Caco-2 (cell line): ENCODE measurements around the gene SELENON. TPM values are rescaled to one million over a fixed set of nuclear protein-coding genes. Genes with fewer than 3 reads are reported as not detected.

Experiments
- BruUV-seq: library from RNA; stranded (reverse); fragments of 400-500 nt; replicated peaks from 2 replicates; lab custom pipeline; 2021; lab: Mats Ljungman, UMichigan
- CTCF ChIA-PET: fragments of 300-600 bp; sonication (Branson Sonifier 250); formaldehyde crosslinking; loops from one replicate; lab custom pipeline; 2022; ENCODE audit warnings: antibody characterized with exemption; lab: Charles Lee
- POLR2A ChIA-PET: fragments of 300-600 bp; sonication (Branson Sonifier 250); formaldehyde crosslinking; loops from one replicate; lab custom pipeline; 2022; ENCODE audit warnings: antibody characterized with exemption; lab: Charles Lee
- DNase-seq, 2 experiments: peaks; one replicate each; pipeline versions ENCODE4 v3.0.0 to v3.0.0-alpha.2; 2020 to 2022
- H3K27me3 ChIP-seq: replicated peaks from 2 replicates; pipeline ENCODE4 v1.6.0; 2011; ENCODE audit warnings: low read length; ENCODE audit not compliant: control insufficient read depth, insufficient read depth
- H3K36me3 ChIP-seq: 2 replicates; pipeline ENCODE4 v1.5.1; 2011; ENCODE audit warnings: low read length; ENCODE audit not compliant: control insufficient read depth, insufficient read depth
- H3K4me1 ChIP-seq: fragments of 250-450 bp; sonication (Bioruptor Pico); 2 replicates; pipeline ENCODE4 v1.5.1; 2020; ENCODE audit warnings: mild to moderate bottlenecking
- H3K4me3 ChIP-seq: 2 replicates; pipeline ENCODE4 v1.5.1; 2011; ENCODE audit warnings: low read depth, mild to moderate bottlenecking, control low read depth, low read length
- H3K9me3 ChIP-seq: fragments of 250-450 bp; sonication (Bioruptor Pico); 2 replicates; pipeline ENCODE4 v1.5.1; 2020; ENCODE audit warnings: mild to moderate bottlenecking, moderate library complexity
- H3K27ac Mint-ChIP-seq: one replicate; pipeline ENCODE4 v1.8.0; 2022; ENCODE audit warnings: mixed read lengths; ENCODE audit not compliant: unreplicated experiment
- H3K27me3 Mint-ChIP-seq: one replicate; pipeline ENCODE4 v1.8.0; 2022; ENCODE audit warnings: mixed read lengths; ENCODE audit not compliant: insufficient read depth, unreplicated experiment
- H3K36me3 Mint-ChIP-seq: one replicate; pipeline ENCODE4 v1.8.0; 2022; ENCODE audit warnings: mild to moderate bottlenecking, mixed read lengths; ENCODE audit not compliant: insufficient read depth, unreplicated experiment
- H3K4me1 Mint-ChIP-seq: one replicate; pipeline ENCODE4 v1.8.0; 2022; ENCODE audit warnings: low read depth, mixed read lengths; ENCODE audit not compliant: unreplicated experiment
- H3K4me3 Mint-ChIP-seq: one replicate; pipeline ENCODE4 v1.8.0; 2022; ENCODE audit warnings: mild to moderate bottlenecking, moderate library complexity, mixed read lengths; ENCODE audit not compliant: unreplicated experiment
- H3K9me3 Mint-ChIP-seq: one replicate; pipeline ENCODE4 v1.8.0; 2022; ENCODE audit warnings: mixed read lengths; ENCODE audit not compliant: unreplicated experiment
- CTCF ChIP-seq, 2 experiments: fragments of 200-600 bp in 1 of 2; IDR thresholded peaks; 1 replicate in 1 of 2; 2 replicates in 1 of 2; pipeline versions ENCODE4 v1.5.1 to v1.8.0; 2011 to 2022; ENCODE audit warnings: antibody characterized with exemption in 1 of 2, control low read depth in 1 of 2, inconsistent platforms in 1 of 2, low read depth in 1 of 2, low read length in 1 of 2, mild to moderate bottlenecking in 1 of 2, moderate library complexity in 1 of 2; ENCODE audit not compliant: insufficient read depth in 1 of 2, severe bottlenecking in 1 of 2, unreplicated experiment in 1 of 2
- intact Hi-C: fragments of 100-400 bp; cut with micrococcal nuclease; formaldehyde crosslinking; loops from one replicate; pipeline ENCODE4 v1.10.0; 2022; ENCODE audit not compliant: unreplicated experiment
- total RNA-seq: library from RNA; stranded (reverse); gene quantifications from 2 replicates; pipeline ENCODE4 v1.2.3, GENCODE V29; 2022

The SELENON gene
- total RNA-seq, 1 experiment from 2014 or later: 58.3 TPM

GRCh38 chr1:25825605-25826004, 25.6 kb downstream of the SELENON start:
- BruUV-seq: no TSS peak

DNA sequence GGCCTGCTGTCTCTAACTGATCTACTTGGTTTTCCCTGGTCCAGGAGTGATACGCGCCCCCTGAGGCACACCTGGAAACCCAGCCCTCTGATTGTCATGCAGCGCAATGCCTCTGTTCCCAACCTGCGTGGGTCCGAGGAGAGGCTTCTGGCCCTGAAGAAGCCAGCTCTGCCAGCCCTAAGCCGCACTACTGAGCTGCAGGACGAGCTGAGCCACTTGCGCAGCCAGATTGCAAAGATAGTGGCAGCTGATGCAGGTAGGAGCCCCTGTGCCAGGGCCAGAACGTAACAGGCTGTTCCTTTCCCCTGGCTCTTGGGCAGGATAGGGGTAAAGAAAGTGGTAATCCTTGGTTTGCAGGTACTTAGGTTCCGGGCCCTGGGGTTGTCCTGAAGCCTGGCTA, 26.6 kb downstream of the SELENON start:
- DNase-seq: no peak
- ChIA-PET CTCF (interaction anchor here (0.5 kb wide), 1 partner anchor 124 kb away, joined by 3 read pairs; no protein-coding TSS in a partner anchor), POLR2A (no interaction called here)
- H3K4me3 Mint-ChIP-seq: no peak overlapping the region
- Histone ChIP-seq H3K36me3 (no peaks in the 10 kb centered on the region; the same call in 1 of the 2 replicates), H3K27me3 (no peaks in the 10 kb centered on the region), H3K9me3 (no peaks in the 10 kb centered on the region), H3K4me1 (no peaks in the 10 kb centered on the region), H3K4me3 (no peak overlapping the region)
- peaks cover 9% of the 10 kb centered on the region for H3K4me1 Mint-ChIP-seq
- peaks cover 48% of the 10 kb centered on the region for H3K36me3 Mint-ChIP-seq
- no TSS peak for BruUV-seq
- TF ChIP-seq CTCF (IDR thresholded peaks at IDR 0.05; ENCODE audit: insufficient read depth in 1 of 2, low read depth in 1 of 2, low read length in 1 of 2, severe bottlenecking in 1 of 2, unreplicated experiment in 1 of 2): no peak
- H3K27me3 Mint-ChIP-seq: no peaks in the 10 kb centered on the region
- intact Hi-C loops: no loop called here
- no peak overlapping the region for H3K27ac Mint-ChIP-seq
- no peaks in the 10 kb centered on the region for H3K9me3 Mint-ChIP-seq

More at GRCh38 chr1:25825605-25826004, 25.6 kb downstream of the SELENON start:
- H3K4me1 ChIP-seq: no peaks in the 10 kb centered on the region
- Mint-ChIP-seq H3K4me1 (peaks cover 15% of the 10 kb centered on the region), H3K4me3 (no peak overlapping the region), H3K9me3 (no peaks in the 10 kb centered on the region), H3K27me3 (no peaks in the 10 kb centered on the region), H3K27ac (no peak overlapping the region), H3K36me3 (peaks cover 41% of the 10 kb centered on the region)
- no peak for DNase-seq
- no peaks in the 10 kb centered on the region for H3K27me3 ChIP-seq
- intact Hi-C loops: no loop called here
- no peak overlapping the region for H3K4me3 ChIP-seq
- CTCF ChIA-PET: no interaction called here
- no peaks in the 10 kb centered on the region for H3K9me3 ChIP-seq
- no peaks in the 10 kb centered on the region; the same call in 1 of the 2 replicates for H3K36me3 ChIP-seq
- POLR2A ChIA-PET: no interaction called here
- no peak for TF ChIP-seq CTCF (IDR thresholded peaks at IDR 0.05; ENCODE audit: insufficient read depth in 1 of 2, low read depth in 1 of 2, low read length in 1 of 2, severe bottlenecking in 1 of 2, unreplicated experiment in 1 of 2)

DNA sequence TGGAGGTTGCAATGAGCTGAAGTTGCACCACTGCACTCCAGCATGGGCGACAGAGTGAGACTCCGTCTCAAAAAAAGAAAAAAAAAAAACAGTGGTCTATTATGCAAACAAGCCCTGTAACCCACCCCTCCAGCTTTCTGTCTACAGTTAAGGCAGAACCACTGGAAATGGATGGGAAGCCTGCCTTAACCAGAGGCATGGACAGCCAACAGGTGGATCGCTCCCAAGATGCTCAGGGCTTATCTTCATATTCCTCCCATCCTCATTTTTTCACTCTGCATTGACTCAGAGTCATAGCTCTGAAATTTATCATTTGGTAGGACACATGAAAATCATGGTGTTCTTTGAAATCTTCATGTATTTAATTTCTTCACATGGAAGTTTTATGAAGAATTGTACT, 28.5 kb downstream of the SELENON start:
- ChIA-PET CTCF (interaction anchor here (0.7 kb wide), 1 partner anchor 402 kb away, joined by 4 read pairs; no protein-coding TSS in a partner anchor), POLR2A (no interaction called here)
- Histone ChIP-seq H3K36me3 (peaks cover 1% of the 10 kb centered on the region), H3K9me3 (no peaks in the 10 kb centered on the region), H3K4me3 (no peak overlapping the region), H3K27me3 (no peaks in the 10 kb centered on the region), H3K4me1 (no peaks in the 10 kb centered on the region)
- Mint-ChIP-seq H3K27me3 (no peaks in the 10 kb centered on the region), H3K4me1 (no peaks in the 10 kb centered on the region), H3K9me3 (no peaks in the 10 kb centered on the region), H3K4me3 (no peak overlapping the region), H3K27ac (no peak overlapping the region), H3K36me3 (peaks cover 55% of the 10 kb centered on the region)
- no peak for TF ChIP-seq CTCF (IDR thresholded peaks at IDR 0.05; ENCODE audit: insufficient read depth in 1 of 2, low read depth in 1 of 2, low read length in 1 of 2, severe bottlenecking in 1 of 2, unreplicated experiment in 1 of 2)
- no TSS peak for BruUV-seq
- DNase-seq: no peak
- intact Hi-C loops: no loop called here
